Esophagus squamous epithelium (tissue), 5 donors: Measurements from ENCODE around the gene BRPF3. TPM values are rescaled to one million over a fixed set of nuclear protein-coding genes. Genes with fewer than 3 reads are reported as not detected.

Source experiments
- DNase-seq: peaks from one replicate; lab custom pipeline; 2025; lab: John Stamatoyannopoulos, UW
- H3K27ac ChIP-seq, 4 donors: fragments of 200-600 bp; sonication (generic); one replicate each; pipeline ENCODE4 v1.5.1; 2016 to 2019; ENCODE audit warnings: mild to moderate bottlenecking in 1 of 4
- H3K27me3 ChIP-seq, 4 donors: fragments of 200-600 bp; sonication (generic); 1 replicate in 3 of 4; 2 replicates in 1 of 4; pipeline versions ENCODE4 v1.5.1 to v1.6.0; 2017 to 2021; ENCODE audit warnings: antibody characterized with exemption in 1 of 4
- H3K36me3 ChIP-seq, 3 donors: fragments of 200-600 bp; sonication (generic); one replicate each; pipeline ENCODE4 v1.5.1; 2016 to 2019
- H3K4me1 ChIP-seq, 3 donors: fragments of 200-600 bp; sonication (generic); one replicate each; pipeline ENCODE4 v1.5.1; 2017 to 2019
- H3K4me3 ChIP-seq, 4 donors: fragments of 200-600 bp; sonication (generic); 1 replicate in 3 of 4; 2 replicates in 1 of 4; pipeline ENCODE4 v1.5.1; 2016 to 2019; ENCODE audit warnings: mild to moderate bottlenecking in 2 of 4, moderate library complexity in 1 of 4
- H3K9me3 ChIP-seq, 3 donors: fragments of 200-600 bp; sonication (generic); one replicate each; pipeline ENCODE4 v1.5.1; 2016 to 2019
- POLR2A ChIP-seq, 4 donors: fragments of 450-650 bp; IDR thresholded peaks; one replicate each; pipeline ENCODE4 v1.6.1; 2017; ENCODE audit warnings: antibody characterized with exemption in 4 of 4, mild to moderate bottlenecking in 4 of 4, moderate library complexity in 3 of 4
- WGBS, 2 donors: methylation state at CpG; one replicate each; pipeline ENCODE4 v1.1.5; 2018; 5-methylcytosine and 5-hydroxymethylcytosine counted together
- intact Hi-C: fragments of 100-400 bp; cut with DNase I; formaldehyde crosslinking; loops from one replicate; pipeline ENCODE4 v1.15.0; 2022
- total RNA-seq, 4 donors: library from RNA; depleted of rRNA; stranded (reverse); fragments of >200 nt; gene quantifications; one replicate each; pipeline ENCODE4 v1.1.0, GENCODE V29; 2016
- TF ChIP-seq, protein P1 (sequence below), 6 experiments: fragments of 450-650 bp in 4 of 6; fragments of 200-600 bp in 2 of 6; sonication (generic) in 2 of 6; IDR thresholded peaks; one replicate each; pipeline ENCODE4 v1.5.1; 2016 to 2019; ENCODE audit warnings: antibody characterized with exemption in 6 of 6, mild to moderate bottlenecking in 4 of 6, moderate library complexity in 4 of 6
- donor health status: DM: yes; HTN: yes; CAD: no.

BRPF3 gene
- total RNA-seq, 4 donors from 2014 or later: 6.3 to 16.8 (median 9.9) TPM

DNA sequence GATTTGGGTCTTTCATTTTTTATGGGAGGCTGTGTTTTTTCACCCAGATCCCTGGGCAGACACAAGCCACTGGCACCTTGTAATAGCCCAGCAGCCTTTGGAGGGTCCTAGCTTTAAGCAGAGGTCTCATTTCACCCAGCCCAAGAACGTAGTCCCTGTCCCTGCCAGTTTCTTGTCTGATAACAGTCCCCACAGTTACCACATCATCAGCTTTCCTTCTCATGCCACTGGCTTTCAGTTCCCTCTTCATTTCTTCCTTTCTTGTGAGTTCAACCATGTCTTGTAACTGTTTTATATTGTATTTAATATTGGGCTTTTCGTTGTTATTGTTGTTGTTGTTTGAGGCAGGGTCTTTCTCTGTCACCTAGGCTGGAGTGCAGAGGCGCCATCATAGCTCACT, 83.9 kb downstream of the BRPF3 start:
- no peak overlapping the region for H3K4me3 ChIP-seq
- 67 to 73% methylated on average over 3 of the region's 3 CpGs for WGBS, 2 donors
- TF ChIP-seq, protein P1, sequence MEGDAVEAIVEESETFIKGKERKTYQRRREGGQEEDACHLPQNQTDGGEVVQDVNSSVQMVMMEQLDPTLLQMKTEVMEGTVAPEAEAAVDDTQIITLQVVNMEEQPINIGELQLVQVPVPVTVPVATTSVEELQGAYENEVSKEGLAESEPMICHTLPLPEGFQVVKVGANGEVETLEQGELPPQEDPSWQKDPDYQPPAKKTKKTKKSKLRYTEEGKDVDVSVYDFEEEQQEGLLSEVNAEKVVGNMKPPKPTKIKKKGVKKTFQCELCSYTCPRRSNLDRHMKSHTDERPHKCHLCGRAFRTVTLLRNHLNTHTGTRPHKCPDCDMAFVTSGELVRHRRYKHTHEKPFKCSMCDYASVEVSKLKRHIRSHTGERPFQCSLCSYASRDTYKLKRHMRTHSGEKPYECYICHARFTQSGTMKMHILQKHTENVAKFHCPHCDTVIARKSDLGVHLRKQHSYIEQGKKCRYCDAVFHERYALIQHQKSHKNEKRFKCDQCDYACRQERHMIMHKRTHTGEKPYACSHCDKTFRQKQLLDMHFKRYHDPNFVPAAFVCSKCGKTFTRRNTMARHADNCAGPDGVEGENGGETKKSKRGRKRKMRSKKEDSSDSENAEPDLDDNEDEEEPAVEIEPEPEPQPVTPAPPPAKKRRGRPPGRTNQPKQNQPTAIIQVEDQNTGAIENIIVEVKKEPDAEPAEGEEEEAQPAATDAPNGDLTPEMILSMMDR (IDR thresholded peaks at IDR 0.05): no peak
- no peak for TF ChIP-seq POLR2A (IDR thresholded peaks at IDR 0.05)
- intact Hi-C loops: no loop called here
- peaks cover 0 to 53% (median 2%) of the 10 kb centered on the region in 4 donors for H3K27me3 ChIP-seq
- H3K9me3 ChIP-seq: no peaks in the 10 kb centered on the region
- DNase-seq: no peak
- no peaks in the 10 kb centered on the region for H3K36me3 ChIP-seq
- H3K27ac ChIP-seq: no peak overlapping the region
- H3K4me1 ChIP-seq: no peaks in the 10 kb centered on the region

DNA sequence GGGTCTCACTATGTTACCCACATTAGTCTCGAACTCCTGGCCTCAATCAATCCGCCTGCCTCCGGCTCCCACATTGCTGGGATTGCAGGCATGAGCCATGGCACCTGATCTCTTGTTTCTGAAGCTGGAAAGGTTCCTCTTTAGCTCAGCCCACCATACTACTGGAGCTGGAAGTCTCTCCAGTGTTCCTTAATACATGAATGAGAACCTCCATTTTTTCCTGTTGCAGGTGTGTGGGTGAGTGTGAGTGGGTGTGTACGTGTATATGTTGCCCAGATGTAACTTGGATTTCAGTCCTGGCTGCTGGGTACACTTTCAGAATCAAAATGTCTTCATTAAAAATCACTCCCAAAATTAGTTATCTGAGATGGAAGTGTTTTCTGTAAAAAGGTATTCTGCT, 84.4 kb downstream of the BRPF3 start:
- H3K27ac ChIP-seq: no peak overlapping the region
- TF ChIP-seq, protein P1 (IDR thresholded peaks at IDR 0.05): no peak
- no peak for TF ChIP-seq POLR2A (IDR thresholded peaks at IDR 0.05)
- intact Hi-C loops: no loop called here
- WGBS, 2 donors: 72 to 78% methylated on average over 4 of the region's 4 CpGs
- H3K9me3 ChIP-seq: no peaks in the 10 kb centered on the region
- no peaks in the 10 kb centered on the region for H3K4me1 ChIP-seq
- DNase-seq: no peak
- H3K36me3 ChIP-seq: no peaks in the 10 kb centered on the region
- peaks cover 0 to 58% (median 2%) of the 10 kb centered on the region in 4 donors for H3K27me3 ChIP-seq
- no peak overlapping the region for H3K4me3 ChIP-seq

Other genes with a start within 250 kb of the BRPF3 start
- under 1 TPM in 1 of 4 donors, not detected in 3; 0.19 TPM for gene SLC26A8, start 172.1 kb upstream of the BRPF3 start, total RNA-seq
- gene MAPK14, start 168.9 kb upstream of the BRPF3 start, total RNA-seq: 10 to 100 TPM; 44.4 to 91.7 (median 59.1) TPM
- gene MAPK13, start 66.2 kb upstream of the BRPF3 start, total RNA-seq: 100 to 1,000 TPM in 2 of 4 donors, 10 to 100 TPM in 2; 62.2 to 136 (median 104) TPM
- gene PNPLA1, start 73.3 kb downstream of the BRPF3 start, total RNA-seq: under 1 TPM in 2 of 4 donors, not detected in 2; 0.59 to 0.64 TPM
- not detected for gene BNIP5, start 140.1 kb downstream of the BRPF3 start, total RNA-seq
- 1 to 10 TPM; 1.3 to 7.3 (median 2.3) TPM for gene ETV7, start 190.9 kb downstream of the BRPF3 start, total RNA-seq
- not detected for gene PXT1, start 246.1 kb downstream of the BRPF3 start, total RNA-seq
- gene KCTD20, start 246.3 kb downstream of the BRPF3 start, total RNA-seq: 10 to 100 TPM; 35.9 to 47.5 (median 41.0) TPM